Measurements from ENCODE around the gene ARHGAP40.

The ARHGAP40 gene

DNA sequence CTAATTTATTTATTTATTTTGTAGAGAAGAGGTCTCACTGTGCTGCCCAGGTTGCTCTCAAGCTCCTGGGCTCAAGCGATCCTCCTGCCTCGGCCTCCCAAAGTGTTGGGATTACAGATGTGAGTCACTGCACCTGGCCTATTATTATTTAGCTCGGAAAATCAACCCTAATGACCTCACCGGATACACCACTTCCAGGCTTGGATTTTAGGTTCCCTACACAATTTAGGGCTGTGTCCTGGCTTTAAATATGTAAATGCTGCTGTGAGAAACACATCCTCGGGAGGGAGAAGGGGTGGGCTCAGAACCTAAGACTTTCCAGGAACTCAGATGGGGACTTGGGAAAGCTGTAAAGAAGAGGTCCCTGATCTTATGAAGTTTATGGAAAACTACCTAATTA, 71.7 kb downstream of the ARHGAP40 start:
- no peaks in the 10 kb centered on the region for H3K27me3 ChIP-seq (ENCODE audit: insufficient read depth, low read length, poor library complexity)
- no peak overlapping the region for H3K4me3 ChIP-seq (ENCODE audit: low read depth in 1 of 2, low read length in 2 of 2)
- no peaks in the 10 kb centered on the region for H3K36me3 ChIP-seq (ENCODE audit: insufficient read depth, low read length)
- H3K27ac ChIP-seq (ENCODE audit: low read length) = no peak overlapping the region
- H4K20me1 ChIP-seq (ENCODE audit: insufficient read depth, low read length) = 0 out of 2 replicates have a peak, but pooled peaks cover 2% of the 10 kb centered on the region
- no peak overlapping the region for H2AFZ ChIP-seq (ENCODE audit: low read depth, low read length)
- no peaks in the 10 kb centered on the region for H3K4me1 ChIP-seq (ENCODE audit: insufficient read depth, low read length)
- ATAC-seq (ENCODE audit: insufficient read depth, low read depth) = no peak
- no peaks in the 10 kb centered on the region for H3K9me3 ChIP-seq (ENCODE audit: insufficient read depth, low read length, severe bottlenecking)
- H3K79me2 ChIP-seq (ENCODE audit: insufficient read depth, low read length) = no peaks in the 10 kb centered on the region
- no peak overlapping the region for H3K4me2 ChIP-seq (ENCODE audit: insufficient read depth, low read length)
- H3K9ac ChIP-seq (ENCODE audit: low read depth, low read length) = no peak overlapping the region
- DNase-seq = no peak
- no peak for TF ChIP-seq EZH2 (IDR thresholded peaks at IDR 0.05; ENCODE audit: borderline replicate concordance, low read depth, low read length, severe bottlenecking)
- no peak for TF ChIP-seq CTCF (IDR thresholded peaks at IDR 0.05; ENCODE audit: borderline replicate concordance, extremely low read depth, low read length, poor library complexity, severe bottlenecking)

GRCh38 chr20:38673725-38674091, 72.1 kb downstream of the ARHGAP40 start:
- H3K9ac ChIP-seq (ENCODE audit: low read depth, low read length) = no peak overlapping the region
- no peaks in the 10 kb centered on the region for H3K4me1 ChIP-seq (ENCODE audit: insufficient read depth, low read length)
- 0 out of 2 replicates have a peak, but pooled peaks cover 2% of the 10 kb centered on the region for H4K20me1 ChIP-seq (ENCODE audit: insufficient read depth, low read length)
- H3K9me3 ChIP-seq (ENCODE audit: insufficient read depth, low read length, severe bottlenecking) = no peaks in the 10 kb centered on the region
- no peak for ATAC-seq (ENCODE audit: insufficient read depth, low read depth)
- H3K79me2 ChIP-seq (ENCODE audit: insufficient read depth, low read length) = no peaks in the 10 kb centered on the region
- H3K27me3 ChIP-seq (ENCODE audit: insufficient read depth, low read length, poor library complexity) = no peaks in the 10 kb centered on the region
- no peak overlapping the region for H2AFZ ChIP-seq (ENCODE audit: low read depth, low read length)
- no peak for TF ChIP-seq EZH2 (IDR thresholded peaks at IDR 0.05; ENCODE audit: borderline replicate concordance, low read depth, low read length, severe bottlenecking)
- TF ChIP-seq CTCF (IDR thresholded peaks at IDR 0.05; ENCODE audit: borderline replicate concordance, extremely low read depth, low read length, poor library complexity, severe bottlenecking) = no peak
- H3K27ac ChIP-seq (ENCODE audit: low read length) = no peak overlapping the region
- DNase-seq = no peak
- H3K4me2 ChIP-seq (ENCODE audit: insufficient read depth, low read length) = no peak overlapping the region
- no peaks in the 10 kb centered on the region for H3K36me3 ChIP-seq (ENCODE audit: insufficient read depth, low read length)
- H3K4me3 ChIP-seq (ENCODE audit: low read depth in 1 of 2, low read length in 2 of 2) = no peak overlapping the region

- ATAC-seq (ENCODE audit: insufficient read depth, low read depth) = no peak
- no peak overlapping the region for H3K9ac ChIP-seq (ENCODE audit: low read depth, low read length)
Measured at GRCh38 chr20:38674092-38674764, 72.6 kb downstream of the ARHGAP40 start.

DNA sequence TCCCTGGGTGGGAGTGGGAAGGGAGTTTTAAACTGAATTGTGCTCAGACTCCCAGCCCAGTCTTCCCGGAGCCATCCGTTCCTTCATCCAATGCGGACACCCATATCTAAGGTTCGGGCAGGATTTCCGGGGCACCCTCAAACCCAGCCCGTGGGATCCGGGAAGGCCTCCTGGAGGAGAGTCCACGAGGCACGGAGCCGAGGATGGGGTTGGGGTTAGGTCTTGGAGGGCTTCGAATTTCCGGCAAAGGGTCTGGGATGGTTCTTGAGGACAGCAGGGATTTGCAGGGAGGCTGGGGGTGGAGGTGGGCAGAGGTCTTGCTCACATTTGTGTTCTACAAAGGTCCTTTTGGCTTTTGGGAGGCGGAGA, 73.1 kb downstream of the ARHGAP40 start:
- no peak overlapping the region for H3K4me2 ChIP-seq (ENCODE audit: insufficient read depth, low read length)
- no peak overlapping the region for H3K9ac ChIP-seq (ENCODE audit: low read depth, low read length)
- no peak for TF ChIP-seq CTCF (IDR thresholded peaks at IDR 0.05; ENCODE audit: borderline replicate concordance, extremely low read depth, low read length, poor library complexity, severe bottlenecking)
- no peak for TF ChIP-seq EZH2 (IDR thresholded peaks at IDR 0.05; ENCODE audit: borderline replicate concordance, low read depth, low read length, severe bottlenecking)
- no peaks in the 10 kb centered on the region for H3K27me3 ChIP-seq (ENCODE audit: insufficient read depth, low read length, poor library complexity)
- H4K20me1 ChIP-seq (ENCODE audit: insufficient read depth, low read length) = 0 out of 2 replicates have a peak, but pooled peaks cover 2% of the 10 kb centered on the region
- no peak overlapping the region for H3K4me3 ChIP-seq (ENCODE audit: low read depth in 1 of 2, low read length in 2 of 2)
- ATAC-seq (ENCODE audit: insufficient read depth, low read depth) (no peak), DNase-seq (no peak)
- no peaks in the 10 kb centered on the region for H3K79me2 ChIP-seq (ENCODE audit: insufficient read depth, low read length)
- H3K9me3 ChIP-seq (ENCODE audit: insufficient read depth, low read length, severe bottlenecking) = no peaks in the 10 kb centered on the region
- H2AFZ ChIP-seq (ENCODE audit: low read depth, low read length) = no peak overlapping the region
- no peak overlapping the region for H3K27ac ChIP-seq (ENCODE audit: low read length)
- H3K36me3 ChIP-seq (ENCODE audit: insufficient read depth, low read length) = no peaks in the 10 kb centered on the region
- H3K4me1 ChIP-seq (ENCODE audit: insufficient read depth, low read length) = no peaks in the 10 kb centered on the region

More at GRCh38 chr20:38674092-38674764, 72.6 kb downstream of the ARHGAP40 start:
- H3K27me3 ChIP-seq (ENCODE audit: insufficient read depth, low read length, poor library complexity) = no peaks in the 10 kb centered on the region
- H3K9me3 ChIP-seq (ENCODE audit: insufficient read depth, low read length, severe bottlenecking) = no peaks in the 10 kb centered on the region
- no peaks in the 10 kb centered on the region for H3K79me2 ChIP-seq (ENCODE audit: insufficient read depth, low read length)
- no peak overlapping the region for H2AFZ ChIP-seq (ENCODE audit: low read depth, low read length)
- no peak for DNase-seq
- H3K4me2 ChIP-seq (ENCODE audit: insufficient read depth, low read length) = no peak overlapping the region
- H4K20me1 ChIP-seq (ENCODE audit: insufficient read depth, low read length) = 0 out of 2 replicates have a peak, but pooled peaks cover 2% of the 10 kb centered on the region
- H3K4me3 ChIP-seq (ENCODE audit: low read depth in 1 of 2, low read length in 2 of 2) = no peak overlapping the region
- H3K36me3 ChIP-seq (ENCODE audit: insufficient read depth, low read length) = no peaks in the 10 kb centered on the region
- H3K27ac ChIP-seq (ENCODE audit: low read length) = no peak overlapping the region
- no peak for TF ChIP-seq EZH2 (IDR thresholded peaks at IDR 0.05; ENCODE audit: borderline replicate concordance, low read depth, low read length, severe bottlenecking)
- no peaks in the 10 kb centered on the region for H3K4me1 ChIP-seq (ENCODE audit: insufficient read depth, low read length)
